ENCODE data around the gene MYBPC3. TPM values are rescaled to one million over a fixed set of nuclear protein-coding genes. Genes with fewer than 3 reads are reported as not detected.

MYBPC3 gene
- total RNA-seq, 1 donor from 2014 or later: not detected

- H3K27ac ChIP-seq (ENCODE audit: low read depth, low read length): peak overlapping the region; percentile 42
- Mint-ChIP-seq H3K9me3 (ENCODE audit: unreplicated experiment) (no peaks in the 10 kb centered on the region), H3K4me1 (ENCODE audit: low read depth, unreplicated experiment) (peaks cover 17% of the 10 kb centered on the region), H3K27ac (ENCODE audit: unreplicated experiment) (no peak overlapping the region), H3K36me3 (ENCODE audit: low read depth, unreplicated experiment) (no peaks in the 10 kb centered on the region), H3K4me3 (ENCODE audit: unreplicated experiment) (no peak overlapping the region), H3K27me3 (ENCODE audit: low read depth, unreplicated experiment) (no peaks in the 10 kb centered on the region)
- FAIRE-seq: no peak
- DNase-seq (ENCODE audit: low read depth): no peak
- no peaks in the 10 kb centered on the region for H3K27me3 ChIP-seq (ENCODE audit: insufficient read depth, low read length)
- H3K36me3 ChIP-seq (ENCODE audit: insufficient read depth, low read length): no peaks in the 10 kb centered on the region
- TF ChIP-seq, protein P1, sequence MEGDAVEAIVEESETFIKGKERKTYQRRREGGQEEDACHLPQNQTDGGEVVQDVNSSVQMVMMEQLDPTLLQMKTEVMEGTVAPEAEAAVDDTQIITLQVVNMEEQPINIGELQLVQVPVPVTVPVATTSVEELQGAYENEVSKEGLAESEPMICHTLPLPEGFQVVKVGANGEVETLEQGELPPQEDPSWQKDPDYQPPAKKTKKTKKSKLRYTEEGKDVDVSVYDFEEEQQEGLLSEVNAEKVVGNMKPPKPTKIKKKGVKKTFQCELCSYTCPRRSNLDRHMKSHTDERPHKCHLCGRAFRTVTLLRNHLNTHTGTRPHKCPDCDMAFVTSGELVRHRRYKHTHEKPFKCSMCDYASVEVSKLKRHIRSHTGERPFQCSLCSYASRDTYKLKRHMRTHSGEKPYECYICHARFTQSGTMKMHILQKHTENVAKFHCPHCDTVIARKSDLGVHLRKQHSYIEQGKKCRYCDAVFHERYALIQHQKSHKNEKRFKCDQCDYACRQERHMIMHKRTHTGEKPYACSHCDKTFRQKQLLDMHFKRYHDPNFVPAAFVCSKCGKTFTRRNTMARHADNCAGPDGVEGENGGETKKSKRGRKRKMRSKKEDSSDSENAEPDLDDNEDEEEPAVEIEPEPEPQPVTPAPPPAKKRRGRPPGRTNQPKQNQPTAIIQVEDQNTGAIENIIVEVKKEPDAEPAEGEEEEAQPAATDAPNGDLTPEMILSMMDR (IDR thresholded peaks at IDR 0.05; ENCODE audit: insufficient read depth, low read depth, low read length): no peak
- no peak for TF ChIP-seq EZH2 (IDR thresholded peaks at IDR 0.05; ENCODE audit: insufficient read depth, low read length)
- no peak overlapping the region for H3K4me2 ChIP-seq (ENCODE audit: low read length)
- no peaks in the 10 kb centered on the region for H3K9me3 ChIP-seq (ENCODE audit: insufficient read depth, low read depth, low read length)
- H3K4me1 ChIP-seq (ENCODE audit: insufficient read depth, low read length): peaks cover 6% of the 10 kb centered on the region
- no peaks in the 10 kb centered on the region for H4K20me1 ChIP-seq (ENCODE audit: insufficient read depth, low read length)
- H3K79me2 ChIP-seq (ENCODE audit: insufficient read depth, low read length): no peaks in the 10 kb centered on the region
- peak overlapping the region; percentile 31 for H3K9ac ChIP-seq (ENCODE audit: low read length)
- peak overlapping the region; percentile 56 for H2AFZ ChIP-seq (ENCODE audit: low read depth, low read length)
- H3K4me3 ChIP-seq (ENCODE audit: insufficient read depth, low read depth, low read length): no peak overlapping the region
Measured at GRCh38 chr11:47394322-47395222, 42.1 kb upstream of the MYBPC3 start.

GRCh38 chr11:47394050-47394321 lies 41.5 kb upstream of the MYBPC3 start:
- no peak overlapping the region for H3K4me3 ChIP-seq (ENCODE audit: insufficient read depth, low read depth, low read length)
- DNase-seq (ENCODE audit: low read depth) (no peak), FAIRE-seq (no peak)
- H3K4me2 ChIP-seq (ENCODE audit: low read length): no peak overlapping the region
- H3K79me2 ChIP-seq (ENCODE audit: insufficient read depth, low read length): no peaks in the 10 kb centered on the region
- H3K4me3 Mint-ChIP-seq (ENCODE audit: unreplicated experiment): no peak overlapping the region
- TF ChIP-seq, protein P1 (IDR thresholded peaks at IDR 0.05; ENCODE audit: insufficient read depth, low read depth, low read length): no peak
- no peak for TF ChIP-seq EZH2 (IDR thresholded peaks at IDR 0.05; ENCODE audit: insufficient read depth, low read length)
- no peak overlapping the region for H2AFZ ChIP-seq (ENCODE audit: low read depth, low read length)
- H3K4me1 Mint-ChIP-seq (ENCODE audit: low read depth, unreplicated experiment): peaks cover 17% of the 10 kb centered on the region
- no peaks in the 10 kb centered on the region for H3K36me3 ChIP-seq (ENCODE audit: insufficient read depth, low read length)
- no peaks in the 10 kb centered on the region for H3K9me3 ChIP-seq (ENCODE audit: insufficient read depth, low read depth, low read length)
- no peaks in the 10 kb centered on the region for H3K36me3 Mint-ChIP-seq (ENCODE audit: low read depth, unreplicated experiment)
- no peaks in the 10 kb centered on the region for H3K9me3 Mint-ChIP-seq (ENCODE audit: unreplicated experiment)
- no peaks in the 10 kb centered on the region for H3K27me3 ChIP-seq (ENCODE audit: insufficient read depth, low read length)
- H3K27ac Mint-ChIP-seq (ENCODE audit: unreplicated experiment): peak overlapping the region; percentile 80
- no peak overlapping the region for H3K9ac ChIP-seq (ENCODE audit: low read length)
- peaks cover 6% of the 10 kb centered on the region for H3K4me1 ChIP-seq (ENCODE audit: insufficient read depth, low read length)
- no peaks in the 10 kb centered on the region for H3K27me3 Mint-ChIP-seq (ENCODE audit: low read depth, unreplicated experiment)
- no peak overlapping the region for H3K27ac ChIP-seq (ENCODE audit: low read depth, low read length)
- H4K20me1 ChIP-seq (ENCODE audit: insufficient read depth, low read length): no peaks in the 10 kb centered on the region
